ENCODE measurements around the gene TRIO.

TRIO gene

GRCh38 chr5:14229181-14229580 lies 86.0 kb downstream of the TRIO start:
- DNase-seq, result no peak

GRCh38 chr5:14229734-14230133 lies 86.6 kb downstream of the TRIO start:
- no peak for DNase-seq

- DNase-seq, result no peak
These were observed 88.0 kb downstream of the TRIO start for GRCh38 chr5:14231156-14231555.

- no peak for DNase-seq
These were observed 88.7 kb downstream of the TRIO start for GRCh38 chr5:14231890-14232289.

GRCh38 chr5:14234204-14234603 lies 91.1 kb downstream of the TRIO start:
- DNase-seq, result no peak

GRCh38 chr5:14235872-14236271 lies 92.7 kb downstream of the TRIO start:
- no peak for DNase-seq

- DNase-seq, result no peak
These were observed 93.6 kb downstream of the TRIO start for GRCh38 chr5:14236757-14237156.

- DNase-seq, result no peak
These were observed 94.4 kb downstream of the TRIO start for GRCh38 chr5:14237317-14238086.

GRCh38 chr5:14238272-14238671 lies 95.1 kb downstream of the TRIO start:
- no peak for DNase-seq

- no peak for DNase-seq
These were observed 96.3 kb downstream of the TRIO start for GRCh38 chr5:14239404-14239803.

- no peak for DNase-seq
These were observed 96.8 kb downstream of the TRIO start for GRCh38 chr5:14239951-14240350.

- no peak for DNase-seq
These were observed 97.2 kb downstream of the TRIO start for GRCh38 chr5:14240359-14240758.

GRCh38 chr5:14241141-14241540 lies 98.0 kb downstream of the TRIO start:
- no peak for DNase-seq

GRCh38 chr5:14242447-14242846 lies 99.3 kb downstream of the TRIO start:
- no peak for DNase-seq

GRCh38 chr5:14242871-14243383 lies 99.8 kb downstream of the TRIO start:
- DNase-seq, result no peak

GRCh38 chr5:14243766-14244165 lies 100.6 kb downstream of the TRIO start:
- DNase-seq, result no peak

- no peak for DNase-seq
These were observed 101.6 kb downstream of the TRIO start for GRCh38 chr5:14244721-14245120.

GRCh38 chr5:14245132-14245925 lies 102.2 kb downstream of the TRIO start:
- DNase-seq, result no peak

- no peak for DNase-seq
These were observed 103.4 kb downstream of the TRIO start for GRCh38 chr5:14246350-14247053.

GRCh38 chr5:14247054-14247386 lies 103.9 kb downstream of the TRIO start:
- DNase-seq, result no peak

GRCh38 chr5:14249258-14250082 lies 106.3 kb downstream of the TRIO start:
- no peak for DNase-seq

- DNase-seq, result no peak
These were observed 107.0 kb downstream of the TRIO start for GRCh38 chr5:14250084-14250695.
